Stimulated activated CD4-positive, alpha-beta T cell treated with anti-CD3 and anti-CD28 coated beads, Interleukin-4, amount 100 ng/mL, for 24 hours (primary cell): ENCODE data around the gene COL18A1.

ENCODE experiments used
- DNase-seq: peaks from one replicate; pipeline ENCODE4 v3.0.0-alpha.2; 2020

The COL18A1 gene

GRCh38 chr21:45509566-45510465 lies 104.9 kb downstream of the COL18A1 start:
- no peak for DNase-seq

- DNase-seq, result no peak
Measured at GRCh38 chr21:45510466-45510955, 105.5 kb downstream of the COL18A1 start.

GRCh38 chr21:45511007-45511406 lies 106.0 kb downstream of the COL18A1 start:
- DNase-seq, result no peak

- no peak for DNase-seq
Measured at GRCh38 chr21:45511661-45512431, 106.9 kb downstream of the COL18A1 start.

- no peak for DNase-seq
Measured at GRCh38 chr21:45512626-45513002, 107.6 kb downstream of the COL18A1 start.

GRCh38 chr21:45513003-45513717 lies 108.2 kb downstream of the COL18A1 start:
- no peak for DNase-seq

- no peak for DNase-seq
Measured at GRCh38 chr21:45513741-45514310, 108.9 kb downstream of the COL18A1 start.

- DNase-seq, result no peak
Measured at GRCh38 chr21:45514311-45515021, 109.5 kb downstream of the COL18A1 start.

- no peak for DNase-seq
Measured at GRCh38 chr21:45515241-45516061, 110.5 kb downstream of the COL18A1 start.

GRCh38 chr21:45516071-45516670 lies 111.2 kb downstream of the COL18A1 start:
- DNase-seq, result no peak

GRCh38 chr21:45516671-45517151 lies 111.7 kb downstream of the COL18A1 start:
- no peak for DNase-seq

GRCh38 chr21:45517249-45518065 lies 112.5 kb downstream of the COL18A1 start:
- DNase-seq, result no peak

GRCh38 chr21:45518742-45519141 lies 113.8 kb downstream of the COL18A1 start:
- DNase-seq, result no peak

- no peak for DNase-seq
Measured at GRCh38 chr21:45519182-45519581, 114.2 kb downstream of the COL18A1 start.

- DNase-seq, result no peak
Measured at GRCh38 chr21:45521241-45521640, 116.3 kb downstream of the COL18A1 start.

- no peak for DNase-seq
Measured at GRCh38 chr21:45522381-45522780, 117.4 kb downstream of the COL18A1 start.

GRCh38 chr21:45522986-45523385 lies 118.0 kb downstream of the COL18A1 start:
- no peak for DNase-seq

- no peak for DNase-seq
Measured at GRCh38 chr21:45523411-45524101, 118.6 kb downstream of the COL18A1 start.

GRCh38 chr21:45524756-45525152 lies 119.8 kb downstream of the COL18A1 start:
- no peak for DNase-seq
